Left lung (tissue), 10 donors: ENCODE data around the gene TWIST2. TPM values are rescaled to one million over a fixed set of nuclear protein-coding genes. Genes with fewer than 3 reads are reported as not detected.

Source experiments
- ATAC-seq: fragments of 200-7000 bp; cut with Tn5 transposase; one replicate; pipeline ENCODE4 v1.9.1; 2020; ENCODE audit warnings: moderate library complexity
- DNase-seq, 4 donors: peaks; one replicate each; pipeline ENCODE4 v3.0.0-alpha.2; 2013 to 2020
- H3K27ac ChIP-seq, 2 donors: fragments of 200-600 bp; sonication (generic) in 1 of 2; one replicate each; pipeline versions ENCODE4 v1.5.0 to v1.8.0; 2020 to 2021
- H3K27me3 ChIP-seq, 2 donors: fragments of 200-600 bp; sonication (generic) in 1 of 2; one replicate each; pipeline versions ENCODE4 v1.5.0 to v1.8.0; 2020 to 2021
- H3K36me3 ChIP-seq, 2 donors: fragments of 200-600 bp; sonication (generic) in 1 of 2; one replicate each; pipeline versions ENCODE4 v1.5.0 to v1.8.0; 2020 to 2021
- H3K4me1 ChIP-seq, 2 donors: fragments of 200-600 bp; one replicate each; pipeline ENCODE4 v1.8.0; 2021
- H3K4me3 ChIP-seq, 2 donors: fragments of 200-600 bp; sonication (generic) in 1 of 2; one replicate each; pipeline versions ENCODE4 v1.5.0 to v1.8.0; 2020 to 2021; ENCODE audit warnings: mild to moderate bottlenecking in 1 of 2
- H3K9me3 ChIP-seq, 2 donors: fragments of 200-600 bp; sonication (generic) in 1 of 2; one replicate each; pipeline versions ENCODE4 v1.5.0 to v1.8.0; 2020 to 2021
- intact Hi-C, 2 donors: fragments of 100-400 bp; cut with DNase I; formaldehyde crosslinking; loops; one replicate each; pipeline versions ENCODE4 v1.11.2 to v1.14.2; 2022
- polyA plus RNA-seq, 6 donors: library from polyadenylated mRNA; unstranded; fragments of 120-200 nt; gene quantifications; one replicate each; pipeline ENCODE4 v1.2.1, GENCODE V29; 2013; ENCODE audit not compliant: insufficient read length in 6 of 6
- total RNA-seq, 2 donors: library from RNA; stranded (reverse); fragmentation: NEBNext Ultra II Directional; extraction: Animal tissue kit (Norgen Biotek cat#: 25700); gene quantifications; one replicate each; pipeline ENCODE4 v1.2.1, GENCODE V29; 2021
- TF ChIP-seq, protein P1 (sequence below), 2 donors: fragments of 200-600 bp; sonication (generic) in 1 of 2; IDR thresholded peaks; one replicate each; pipeline versions ENCODE4 v1.5.0 to v1.8.0; 2021; ENCODE audit warnings: antibody characterized with exemption in 2 of 2
- donor health status: DM: no; HTN: yes; CAD: no.
- donor health status: DM: no; HTN: no; CAD: no.

TWIST2 gene
- total and polyA plus RNA-seq, 8 donors, result 4.0 to 12.8 (median 5.3) TPM

- ATAC-seq, result no peak
- Histone ChIP-seq H3K27me3 (peaks cover 0 to 15% of the 10 kb centered on the region in 2 donors), H3K4me1 (no peaks in the 10 kb centered on the region), H3K36me3 (no peaks in the 10 kb centered on the region), H3K9me3 (no peaks in the 10 kb centered on the region), H3K4me3 (no peak overlapping the region), H3K27ac (no peak overlapping the region)
- TF ChIP-seq, protein P1, sequence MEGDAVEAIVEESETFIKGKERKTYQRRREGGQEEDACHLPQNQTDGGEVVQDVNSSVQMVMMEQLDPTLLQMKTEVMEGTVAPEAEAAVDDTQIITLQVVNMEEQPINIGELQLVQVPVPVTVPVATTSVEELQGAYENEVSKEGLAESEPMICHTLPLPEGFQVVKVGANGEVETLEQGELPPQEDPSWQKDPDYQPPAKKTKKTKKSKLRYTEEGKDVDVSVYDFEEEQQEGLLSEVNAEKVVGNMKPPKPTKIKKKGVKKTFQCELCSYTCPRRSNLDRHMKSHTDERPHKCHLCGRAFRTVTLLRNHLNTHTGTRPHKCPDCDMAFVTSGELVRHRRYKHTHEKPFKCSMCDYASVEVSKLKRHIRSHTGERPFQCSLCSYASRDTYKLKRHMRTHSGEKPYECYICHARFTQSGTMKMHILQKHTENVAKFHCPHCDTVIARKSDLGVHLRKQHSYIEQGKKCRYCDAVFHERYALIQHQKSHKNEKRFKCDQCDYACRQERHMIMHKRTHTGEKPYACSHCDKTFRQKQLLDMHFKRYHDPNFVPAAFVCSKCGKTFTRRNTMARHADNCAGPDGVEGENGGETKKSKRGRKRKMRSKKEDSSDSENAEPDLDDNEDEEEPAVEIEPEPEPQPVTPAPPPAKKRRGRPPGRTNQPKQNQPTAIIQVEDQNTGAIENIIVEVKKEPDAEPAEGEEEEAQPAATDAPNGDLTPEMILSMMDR (IDR thresholded peaks at IDR 0.05), result no peak
- intact Hi-C loops, result no loop called here
- DNase-seq, result no peak
Measured at GRCh38 chr2:238887616-238888015, 39.7 kb downstream of the TWIST2 start.

DNA sequence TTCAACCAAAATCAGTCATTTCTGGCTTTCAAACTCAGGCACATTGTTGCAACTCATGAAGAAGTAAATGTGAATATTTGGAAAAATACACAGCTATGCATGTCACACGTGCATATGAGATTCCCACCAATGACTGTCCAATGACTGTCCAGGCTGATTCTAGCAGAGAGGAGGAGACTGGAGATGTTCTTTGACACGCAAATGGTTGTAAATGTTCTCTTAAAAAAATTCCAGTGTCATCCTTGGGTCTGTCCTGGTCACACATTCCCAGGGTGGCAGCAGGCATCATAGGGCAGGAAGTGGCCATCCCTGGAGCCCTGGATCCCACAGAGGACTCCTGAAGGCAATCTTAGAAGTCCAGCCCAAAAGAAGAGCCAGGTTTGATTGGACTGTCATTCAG is 40.9 kb downstream of the TWIST2 start:
- DNase-seq (no peak), ATAC-seq (no peak)
- Histone ChIP-seq H3K4me1 (no peaks in the 10 kb centered on the region), H3K9me3 (no peaks in the 10 kb centered on the region), H3K27ac (no peak overlapping the region), H3K27me3 (peaks cover 0 to 8% of the 10 kb centered on the region in 2 donors), H3K4me3 (no peak overlapping the region), H3K36me3 (no peaks in the 10 kb centered on the region)
- intact Hi-C loops, result no loop called here
- TF ChIP-seq, protein P1 (IDR thresholded peaks at IDR 0.05), result no peak

DNA sequence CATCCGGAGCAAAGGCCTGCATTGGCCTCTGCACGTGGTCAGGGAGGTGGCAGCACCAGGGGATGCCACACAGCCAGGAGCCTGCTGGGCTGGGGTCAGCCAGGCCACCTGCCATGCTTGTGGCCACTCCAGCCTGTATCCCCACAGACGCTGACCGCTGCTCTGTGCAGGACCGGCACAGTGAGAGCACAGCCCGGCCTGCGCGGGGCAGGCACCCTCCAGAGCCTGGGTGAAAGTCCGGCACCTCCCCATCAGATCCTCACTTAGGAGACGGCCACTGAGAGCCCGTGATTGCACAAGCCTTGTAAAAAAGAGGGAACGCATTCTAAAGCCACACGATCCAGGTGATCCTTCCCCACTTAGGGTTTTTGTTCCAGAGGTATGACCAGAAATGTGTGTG is 42.2 kb downstream of the TWIST2 start:
- Histone ChIP-seq H3K4me3 (no peak overlapping the region), H3K36me3 (no peaks in the 10 kb centered on the region), H3K4me1 (no peaks in the 10 kb centered on the region), H3K9me3 (no peaks in the 10 kb centered on the region), H3K27me3 (peaks cover 0 to 4% of the 10 kb centered on the region in 2 donors), H3K27ac (no peak overlapping the region)
- no peak for DNase-seq
- TF ChIP-seq, protein P1 (IDR thresholded peaks at IDR 0.05), result no peak
- ATAC-seq, result no peak
- intact Hi-C loops, result no loop called here

DNA sequence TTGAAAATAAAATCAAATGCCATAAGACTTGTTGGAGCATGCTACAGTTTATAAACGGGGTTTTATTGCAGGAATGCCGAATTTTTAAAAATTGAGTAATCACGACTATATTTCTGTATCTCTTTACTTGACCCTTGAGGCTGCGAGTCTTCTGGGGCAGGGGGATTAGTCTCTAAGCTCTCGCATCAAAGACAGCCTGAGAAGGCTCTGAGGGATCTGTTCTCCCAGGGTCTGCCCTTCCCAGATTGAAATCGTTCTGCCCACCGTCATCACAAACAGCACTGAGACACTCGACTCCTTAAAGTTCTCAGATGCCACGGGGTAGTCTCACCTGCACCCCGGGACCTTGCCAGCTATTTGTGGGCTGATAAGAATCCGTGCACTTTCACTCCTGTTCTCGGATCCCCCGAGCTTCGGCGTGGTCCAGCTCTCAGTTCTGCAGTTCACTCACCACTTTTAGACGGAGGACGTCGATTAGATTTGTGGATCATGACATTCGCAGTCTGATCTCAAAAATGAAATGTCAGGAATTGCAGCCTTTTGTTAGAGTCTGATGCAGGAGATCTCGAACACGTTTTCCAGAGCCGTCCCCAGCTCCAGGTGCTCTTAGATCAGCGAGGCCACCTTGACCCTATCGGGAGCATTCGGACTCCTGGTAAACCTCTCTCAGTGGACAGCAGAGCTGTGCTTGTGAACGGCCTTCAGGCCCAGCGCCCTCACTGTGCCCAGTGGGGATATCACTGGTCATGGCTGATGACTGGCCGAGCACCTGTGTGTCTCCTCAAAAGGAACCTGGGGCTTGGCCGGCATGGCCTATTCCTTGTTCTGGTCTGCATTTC is 43.0 kb downstream of the TWIST2 start:
- DNase-seq (no peak), ATAC-seq (no peak)
- no peaks in the 10 kb centered on the region for H3K4me1 ChIP-seq
- intact Hi-C loops, result no loop called here
- no peaks in the 10 kb centered on the region for H3K36me3 ChIP-seq
- H3K4me3 ChIP-seq, result no peak overlapping the region
- no peaks in the 10 kb centered on the region for H3K9me3 ChIP-seq
- peaks cover 0 to 12% of the 10 kb centered on the region in 2 donors for H3K27me3 ChIP-seq
- TF ChIP-seq, protein P1 (IDR thresholded peaks at IDR 0.05), result no peak
- no peak overlapping the region for H3K27ac ChIP-seq

GRCh38 chr2:238891457-238892203 is 43.7 kb downstream of the TWIST2 start:
- H3K27me3 ChIP-seq, result peaks cover 0 to 17% of the 10 kb centered on the region in 2 donors
- TF ChIP-seq, protein P1 (IDR thresholded peaks at IDR 0.05), result no peak
- intact Hi-C loops, result no loop called here
- no peak overlapping the region for H3K27ac ChIP-seq
- H3K36me3 ChIP-seq, result no peaks in the 10 kb centered on the region
- ATAC-seq (no peak), DNase-seq (no peak)
- no peak overlapping the region for H3K4me3 ChIP-seq
- no peaks in the 10 kb centered on the region for H3K9me3 ChIP-seq
- no peaks in the 10 kb centered on the region for H3K4me1 ChIP-seq
